ENCODE data around the gene SNRPA1. TPM values are rescaled to one million over a fixed set of nuclear protein-coding genes. Genes with fewer than 3 reads are reported as not detected.

Gene SNRPA1
- total RNA-seq, 4 donors from 2014 or later, result 19.6 to 59.1 (median 26.2) TPM

GRCh38 chr15:101303408-101303807, 8.4 kb upstream of the SNRPA1 start:
- Histone ChIP-seq H3K4me3 (no peak overlapping the region), H3K27ac (no peak overlapping the region), H3K27me3 (no peaks in the 10 kb centered on the region), H3K4me1 (no peaks in the 10 kb centered on the region), H3K36me3 (no peaks in the 10 kb centered on the region), H3K9me3 (no peaks in the 10 kb centered on the region)
- TF ChIP-seq CTCF (IDR thresholded peaks at IDR 0.05 in 4 of 5, conservative IDR thresholded peaks at IDR 0.05 in 1 of 5), result no peak
- TF ChIP-seq POLR2A (IDR thresholded peaks at IDR 0.05), result no peak
- DNase-seq (no peak), ATAC-seq (no peak)
- intact Hi-C loops (cut with DNase I; ENCODE audit: low total_unique reads) (loop anchor here (5.0 to 10.0 kb wide), 2 partner anchors 71 to 419 kb away; partner anchors contain the start of gene TARS3), in situ Hi-C loops (cut with MboI; ENCODE audit: low sequenced_read_pairs in 4 of 4) (no loop called here)

DNA sequence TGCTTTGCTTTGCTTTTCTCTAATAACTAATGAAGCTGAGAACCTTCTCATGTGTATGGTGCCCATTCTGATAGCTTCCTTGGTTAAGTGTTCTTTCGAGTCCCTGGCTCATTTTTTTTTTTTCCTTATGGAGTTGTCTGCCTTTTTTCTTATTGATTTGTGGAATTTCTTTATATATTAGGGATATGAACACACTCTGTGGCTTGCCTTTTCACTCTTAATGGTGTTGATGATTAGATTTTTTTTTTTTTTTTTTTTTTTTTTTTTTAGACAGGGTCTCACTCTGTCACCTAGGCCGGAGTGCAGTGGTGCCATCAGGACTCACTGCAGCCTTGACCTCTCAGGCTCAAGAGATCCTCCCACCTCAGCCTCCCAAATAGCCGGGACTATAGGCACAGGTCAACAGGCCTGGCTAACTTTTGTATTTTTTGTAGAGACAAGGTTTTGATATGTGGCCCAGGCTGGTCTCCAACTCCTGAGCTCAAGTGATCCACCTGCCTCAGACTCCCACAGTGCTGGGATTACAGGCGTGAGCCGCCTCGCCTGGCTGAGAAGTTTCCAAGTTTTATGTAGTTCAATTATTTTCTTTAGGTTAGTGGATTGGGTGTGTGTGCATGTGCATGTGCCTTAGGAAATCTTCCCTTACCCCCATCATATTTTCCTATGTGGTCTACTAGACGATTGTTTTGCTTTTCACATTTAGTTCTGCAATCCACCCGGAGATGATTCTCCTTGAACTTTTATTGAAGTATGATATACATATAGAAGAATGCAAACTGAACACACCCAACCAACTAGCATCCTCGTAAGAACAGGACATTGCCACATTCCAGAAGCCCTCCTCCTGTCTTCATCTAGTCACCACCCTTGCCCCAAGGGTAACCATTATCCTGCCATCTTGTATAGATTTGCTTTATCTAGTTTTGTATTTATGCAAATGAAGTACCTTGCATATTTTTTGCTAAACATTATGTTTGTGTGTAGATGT, 1.7 kb upstream of the SNRPA1 start:
- DNase-seq (no peak), ATAC-seq (no peak)
- H3K9me3 ChIP-seq, result no peaks in the 10 kb centered on the region
- H3K27me3 ChIP-seq, result no peaks in the 10 kb centered on the region
- no peak overlapping the region for H3K27ac ChIP-seq
- H3K4me3 ChIP-seq, result peak overlapping the region in 3 of 4 donors; percentile 71 to 99 (median 91)
- H3K36me3 ChIP-seq, result no peaks in the 10 kb centered on the region
- intact Hi-C loops (cut with DNase I; ENCODE audit: low total_unique reads), result loop anchor here (5.0 kb wide), 2 partner anchors 146 to 206 kb away; no protein-coding TSS in a partner anchor
- no peak for TF ChIP-seq POLR2A (IDR thresholded peaks at IDR 0.05)
- in situ Hi-C loops (cut with MboI; ENCODE audit: low sequenced_read_pairs in 4 of 4), result loop anchor here in 2 of 4 donors (5.0 to 10.0 kb wide), 2 partner anchors 346 to 348 kb away; no protein-coding TSS in a partner anchor
- peaks cover 26 to 30% of the 10 kb centered on the region in 2 donors for H3K4me1 ChIP-seq

GRCh38 chr15:101295607-101296161, 636 bp upstream of the SNRPA1 start:
- Histone ChIP-seq H3K4me3 (peak overlapping the region; percentile 71 to 99 (median 92)), H3K27ac (peak overlapping the region; percentile 93 to 99 (median 98)), H3K36me3 (no peaks in the 10 kb centered on the region), H3K4me1 (peaks cover 30 to 34% of the 10 kb centered on the region in 2 donors), H3K9me3 (no peaks in the 10 kb centered on the region), H3K27me3 (no peaks in the 10 kb centered on the region)
- DNase-seq, result no peak
- ATAC-seq, result peak in 1 of 2 donors; percentile 2
- in situ Hi-C loops (cut with MboI; ENCODE audit: low sequenced_read_pairs in 4 of 4), result loop anchor here in 2 of 4 donors (5.0 to 10.0 kb wide), 2 partner anchors 347 to 349 kb away; no protein-coding TSS in a partner anchor
- intact Hi-C loops (cut with DNase I; ENCODE audit: low total_unique reads), result loop anchor here (1.0 to 5.0 kb wide), 4 partner anchors 18 to 357 kb away; partner anchors contain the start of genes SELENOS and TM2D3
- TF ChIP-seq POLR2A (IDR thresholded peaks at IDR 0.05) (no peak), CTCF (IDR thresholded peaks at IDR 0.05 in 4 of 5, conservative IDR thresholded peaks at IDR 0.05 in 1 of 5) (no peak)

DNA sequence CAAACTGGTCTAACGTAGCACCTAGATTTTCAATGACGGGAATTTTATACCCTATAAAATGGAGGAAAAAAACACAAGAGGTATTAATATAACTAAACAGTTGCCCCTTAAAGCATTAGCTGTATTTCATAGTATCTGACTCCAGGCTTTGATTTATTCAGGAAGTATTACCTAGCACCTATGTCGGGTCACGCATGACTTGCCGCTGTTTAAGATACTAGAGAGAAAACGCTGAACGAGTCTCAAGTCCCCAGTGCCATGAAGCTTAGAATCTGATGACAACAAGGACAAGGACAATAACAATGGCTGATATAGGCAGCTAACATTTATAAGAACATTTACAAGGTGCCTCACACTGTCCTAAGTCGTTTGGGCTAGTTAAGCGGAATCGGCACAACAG, 1.9 kb downstream of the SNRPA1 start:
- DNase-seq (no peak), ATAC-seq (no peak)
- in situ Hi-C loops (cut with MboI; ENCODE audit: low sequenced_read_pairs in 4 of 4) (loop anchor here in 3 of 4 donors (5.0 to 10.0 kb wide), 3 partner anchors 349 to 359 kb away; partner anchors contain the start of gene TM2D3 (in 1 of the 3)), intact Hi-C loops (cut with DNase I; ENCODE audit: low total_unique reads) (no loop called here)
- peaks cover 30 to 38% of the 10 kb centered on the region in 2 donors for H3K4me1 ChIP-seq
- H3K27ac ChIP-seq, result peak overlapping the region; percentile 93 to 99 (median 98)
- H3K36me3 ChIP-seq, result peaks cover 0 to 7% of the 10 kb centered on the region in 2 donors
- TF ChIP-seq POLR2A (IDR thresholded peaks at IDR 0.05) (no peak), CTCF (IDR thresholded peaks at IDR 0.05 in 4 of 5, conservative IDR thresholded peaks at IDR 0.05 in 1 of 5) (no peak)
- peak overlapping the region; percentile 71 to 99 (median 92) for H3K4me3 ChIP-seq
- no peaks in the 10 kb centered on the region for H3K9me3 ChIP-seq
- H3K27me3 ChIP-seq, result no peaks in the 10 kb centered on the region
